GM23248 (cell line): ENCODE measurements around the gene TAF4. TPM values are rescaled to one million over a fixed set of nuclear protein-coding genes. Genes with fewer than 3 reads are reported as not detected.

Experiments used
- DNase-seq: peaks from one replicate; pipeline ENCODE4 v3.0.0-alpha.2; 2015
- H2AFZ ChIP-seq: fragments of 200-600 bp; sonication (generic); 2 replicates; pipeline ENCODE4 v1.6.1; 2016; ENCODE audit warnings: antibody characterized with exemption
- H3F3A ChIP-seq: fragments of 200-600 bp; sonication (generic); 2 replicates; pipeline ENCODE4 v1.6.1; 2016; ENCODE audit warnings: mild to moderate bottlenecking, antibody characterized with exemption, mixed run types; ENCODE audit not compliant: insufficient read depth
- H3K27ac ChIP-seq: fragments of 200-600 bp; sonication (generic); 2 replicates; pipeline ENCODE4 v1.5.1; 2016; ENCODE audit warnings: mild to moderate bottlenecking
- H3K27me3 ChIP-seq: fragments of 200-600 bp; sonication (generic); replicated peaks from 2 replicates; pipeline ENCODE4 v1.6.1; 2016; ENCODE audit warnings: mild to moderate bottlenecking; ENCODE audit not compliant: insufficient read depth
- H3K36me3 ChIP-seq: fragments of 200-600 bp; sonication (generic); 2 replicates; pipeline ENCODE4 v1.6.1; 2016; ENCODE audit warnings: low read depth, mild to moderate bottlenecking
- H3K4me1 ChIP-seq: fragments of 200-600 bp; sonication (generic); 2 replicates; pipeline ENCODE4 v1.6.1; 2016; ENCODE audit warnings: mild to moderate bottlenecking; ENCODE audit not compliant: insufficient read depth
- H3K4me2 ChIP-seq: fragments of 200-600 bp; sonication (generic); one replicate; pipeline ENCODE4 v1.6.1; 2016; ENCODE audit warnings: mild to moderate bottlenecking; ENCODE audit not compliant: unreplicated experiment
- H3K4me3 ChIP-seq: fragments of 200-600 bp; sonication (generic); 2 replicates; pipeline ENCODE4 v1.5.1; 2016; ENCODE audit warnings: mild to moderate bottlenecking
- H3K79me2 ChIP-seq: fragments of 200-600 bp; sonication (generic); 2 replicates; pipeline ENCODE4 v1.6.1; 2016; ENCODE audit warnings: mild to moderate bottlenecking; ENCODE audit not compliant: insufficient read depth
- H3K9ac ChIP-seq: fragments of 200-600 bp; sonication (generic); 2 replicates; pipeline ENCODE4 v1.6.1; 2016; ENCODE audit warnings: mild to moderate bottlenecking
- H3K9me2 ChIP-seq: fragments of 200-600 bp; sonication (generic); 2 replicates; pipeline ENCODE4 v1.6.1; 2016; ENCODE audit warnings: mixed run types, mild to moderate bottlenecking, moderate library complexity; ENCODE audit not compliant: insufficient read depth
- H3K9me3 ChIP-seq: fragments of 200-600 bp; sonication (generic); one replicate; pipeline ENCODE4 v1.6.1; 2017; ENCODE audit warnings: low read depth
- H4K20me1 ChIP-seq: fragments of 200-600 bp; sonication (generic); 2 replicates; pipeline ENCODE4 v1.6.0; 2016; ENCODE audit not compliant: insufficient read depth
- EZH2 ChIP-seq: fragments of 200-600 bp; sonication (generic); IDR thresholded peaks from 2 replicates; pipeline ENCODE4 v1.6.1; 2018; ENCODE audit warnings: antibody characterized with exemption, mild to moderate bottlenecking; ENCODE audit not compliant: insufficient read depth, poor library complexity, severe bottlenecking
- EZH2phosphoT487 ChIP-seq: fragments of 200-600 bp; sonication (generic); IDR thresholded peaks from 2 replicates; pipeline ENCODE4 v1.6.1; 2018; ENCODE audit warnings: antibody characterized with exemption, moderate library complexity, mild to moderate bottlenecking, low read depth; ENCODE audit not compliant: insufficient read depth
- WGBS, 2 experiments: methylation state at CpG; one replicate each; pipeline ENCODE4 v1.1.6; 2015 to 2017; ENCODE audit warnings: low lambda C conversion rate in 2 of 2, low coverage in 1 of 2; ENCODE audit errors: missing lambda C conversion rate in 2 of 2; 5-methylcytosine and 5-hydroxymethylcytosine counted together
- in situ Hi-C: fragments of 300-500 bp; cut with MboI; formaldehyde crosslinking; loops from 2 replicates; pipeline ENCODE4 v1.15.0; 2020
- polyA plus RNA-seq: library from polyadenylated mRNA; unstranded; fragments of >200 nt; fragmentation: Nextera tagmentation; extraction: Ambion mirVana; gene quantifications from 2 replicates; pipeline ENCODE4 v1.2.1, GENCODE V29; 2016
- total RNA-seq: library from RNA; depleted of rRNA; stranded (reverse); fragments of >200 nt; shearing (Covaris generic); gene quantifications from 2 replicates; pipeline ENCODE4 v1.2.3, GENCODE V29; 2014

Gene TAF4
- total and polyA plus RNA-seq, 2 experiments from 2014 or later, result 1.4 to 2.9 TPM

DNA sequence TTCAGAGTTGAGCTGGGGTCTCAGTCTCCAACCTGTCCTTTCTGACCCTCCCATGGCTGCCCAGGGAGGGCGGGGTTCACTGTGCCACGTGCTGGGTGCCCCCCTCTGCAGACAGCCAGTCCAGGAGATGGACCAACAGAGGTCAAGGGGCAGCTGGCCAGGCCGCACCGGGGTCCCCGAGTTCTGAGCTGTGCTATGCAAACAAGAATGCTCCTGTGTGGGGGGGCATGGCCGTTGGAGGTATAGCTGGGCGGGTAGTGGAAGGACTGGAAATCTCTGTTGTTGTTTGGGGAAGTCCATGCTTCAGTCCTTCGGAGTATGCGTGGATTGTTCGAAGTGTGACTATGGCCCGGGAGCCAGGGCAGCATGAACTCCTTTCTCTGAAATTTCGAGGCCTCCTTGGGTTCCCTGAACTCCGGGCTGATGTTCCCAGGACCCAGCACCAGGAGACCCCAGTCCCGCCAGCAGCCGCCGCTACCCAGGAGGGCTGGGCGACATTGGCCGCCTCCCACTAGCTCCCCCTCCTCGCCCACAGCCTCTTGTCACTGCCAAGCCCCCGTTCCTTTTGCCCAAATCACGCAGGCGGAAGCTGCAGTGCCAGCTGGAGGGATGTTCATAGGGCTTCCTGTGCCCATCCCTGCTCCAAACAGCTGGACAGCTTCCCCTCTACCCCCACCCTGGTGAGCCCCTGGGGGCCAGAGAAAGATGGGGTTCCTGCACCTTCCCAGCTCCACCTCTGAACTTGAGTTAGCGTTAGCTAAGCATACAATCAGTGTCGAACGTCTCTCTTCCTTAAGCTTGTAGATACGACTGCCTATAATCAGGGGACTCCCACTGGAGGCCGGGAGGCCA lies 126.6 kb downstream of the TAF4 start:
- Histone ChIP-seq H3K9ac (no peak overlapping the region), H3K4me3 (no peak overlapping the region), H3K9me3 (no peaks in the 10 kb centered on the region), H3F3A (no peaks in the 10 kb centered on the region), H3K4me2 (no peak overlapping the region), H3K27me3 (no peaks in the 10 kb centered on the region), H4K20me1 (no peaks in the 10 kb centered on the region), H3K4me1 (no peaks in the 10 kb centered on the region), H3K36me3 (no peaks in the 10 kb centered on the region), H3K9me2 (no peaks in the 10 kb centered on the region), H2AFZ (no peak overlapping the region), H3K79me2 (no peaks in the 10 kb centered on the region), H3K27ac (no peak overlapping the region)
- no peak for TF ChIP-seq EZH2phosphoT487
- TF ChIP-seq EZH2, result no peak
- 50 to 54% methylated on average over 25 to 27 of the region's 27 CpGs for WGBS, 2 experiments
- no peak for DNase-seq
- in situ Hi-C loops, result no loop called here

DNA sequence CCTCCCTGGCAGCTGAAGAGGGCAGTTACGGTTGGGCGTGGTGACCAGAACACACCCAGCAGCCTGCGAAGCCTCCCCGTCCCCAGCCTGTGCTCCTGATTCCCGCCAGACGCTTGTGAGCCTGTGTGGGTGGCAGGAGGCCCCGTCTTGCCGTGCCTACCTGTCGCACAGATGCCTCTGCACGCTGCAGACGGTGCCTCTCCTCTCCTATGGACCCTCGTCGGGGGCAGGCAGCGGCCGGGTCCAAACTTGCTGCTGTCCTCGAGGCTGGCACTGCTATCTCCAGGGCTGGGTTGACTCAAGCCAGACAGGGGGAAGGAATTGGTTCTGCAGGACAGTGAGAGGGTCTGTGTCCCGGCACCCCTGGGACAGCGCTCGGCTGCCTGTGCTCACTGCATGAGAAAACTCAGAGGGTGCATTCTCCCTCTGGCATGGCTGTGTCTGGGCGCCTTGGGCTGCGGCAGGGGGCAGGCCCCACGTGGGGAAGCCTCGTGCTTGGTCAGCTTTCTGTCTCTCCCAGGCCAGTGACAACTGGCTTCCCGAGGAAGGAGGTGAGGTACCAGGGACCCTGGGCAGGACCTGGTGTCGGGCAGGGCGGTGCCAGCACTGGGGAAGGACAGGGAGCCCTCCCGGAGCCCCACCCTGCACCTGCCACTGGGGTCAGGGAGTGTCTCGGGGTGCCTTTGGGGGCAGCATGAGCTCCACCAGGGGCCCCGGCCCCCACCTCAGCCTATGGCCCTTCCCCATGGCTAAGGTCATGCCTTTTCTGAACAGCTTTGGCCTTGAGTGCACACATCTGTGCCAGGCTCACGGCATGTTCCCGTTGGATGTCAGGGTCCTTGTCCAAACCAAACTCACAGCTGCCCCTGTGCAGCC lies 127.5 kb downstream of the TAF4 start:
- H3K27ac ChIP-seq, result no peak overlapping the region
- TF ChIP-seq EZH2phosphoT487, result no peak
- TF ChIP-seq EZH2, result no peak

GRCh38 chr20:61937146-61937962 lies 128.3 kb downstream of the TAF4 start:
- no peaks in the 10 kb centered on the region for H3K4me1 ChIP-seq
- no peak for DNase-seq

More for the DNA sequence above, 127.5 kb downstream of the TAF4 start:
- Histone ChIP-seq H4K20me1 (no peaks in the 10 kb centered on the region), H3K36me3 (no peaks in the 10 kb centered on the region), H3K4me3 (no peak overlapping the region), H3K4me1 (no peaks in the 10 kb centered on the region), H3K9me3 (no peaks in the 10 kb centered on the region), H3K4me2 (no peak overlapping the region), H3K27me3 (no peaks in the 10 kb centered on the region), H3K9ac (no peak overlapping the region), H3K9me2 (no peaks in the 10 kb centered on the region), H3F3A (no peaks in the 10 kb centered on the region), H3K79me2 (no peaks in the 10 kb centered on the region), H2AFZ (no peak overlapping the region)
- WGBS, 2 experiments, result 52 to 54% methylated on average over 28 to 29 of the region's 31 CpGs
- DNase-seq, result no peak
- in situ Hi-C loops, result no loop called here

DNA sequence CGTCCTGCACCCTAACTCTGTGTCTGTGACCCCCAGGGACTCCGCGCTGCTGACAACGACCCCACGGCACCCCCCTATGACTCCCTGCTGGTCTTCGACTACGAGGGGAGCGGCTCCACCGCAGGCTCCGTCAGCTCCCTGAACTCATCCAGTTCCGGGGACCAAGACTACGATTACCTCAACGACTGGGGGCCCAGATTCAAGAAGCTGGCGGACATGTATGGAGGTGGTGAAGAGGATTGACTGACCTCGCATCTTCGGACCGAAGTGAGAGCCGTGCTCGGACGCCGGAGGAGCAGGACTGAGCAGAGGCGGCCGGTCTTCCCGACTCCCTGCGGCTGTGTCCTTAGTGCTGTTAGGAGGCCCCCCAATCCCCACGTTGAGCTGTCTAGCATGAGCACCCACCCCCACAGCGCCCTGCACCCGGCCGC lies 129.0 kb downstream of the TAF4 start:
- WGBS, 2 experiments, result 80% methylated on average over 24 to 29 of the region's 29 CpGs
- Histone ChIP-seq H3K9me2 (no peaks in the 10 kb centered on the region), H3F3A (no peaks in the 10 kb centered on the region), H3K4me1 (no peaks in the 10 kb centered on the region), H3K4me3 (no peak overlapping the region), H3K27ac (no peak overlapping the region), H3K79me2 (no peaks in the 10 kb centered on the region), H3K9ac (no peak overlapping the region), H3K27me3 (no peaks in the 10 kb centered on the region), H3K36me3 (no peaks in the 10 kb centered on the region), H4K20me1 (no peaks in the 10 kb centered on the region), H2AFZ (no peak overlapping the region), H3K9me3 (no peaks in the 10 kb centered on the region), H3K4me2 (no peak overlapping the region)
- in situ Hi-C loops, result no loop called here
- TF ChIP-seq EZH2phosphoT487 (no peak), EZH2 (no peak)
- no peak for DNase-seq

More at GRCh38 chr20:61937146-61937962, 128.3 kb downstream of the TAF4 start:
- H3K27ac ChIP-seq, result no peak overlapping the region
- in situ Hi-C loops, result no loop called here
- H3K9ac ChIP-seq, result no peak overlapping the region
- no peaks in the 10 kb centered on the region for H3F3A ChIP-seq
- no peaks in the 10 kb centered on the region for H4K20me1 ChIP-seq
- 39 to 40% methylated on average over 9 to 10 of the region's 10 CpGs for WGBS, 2 experiments
- H3K79me2 ChIP-seq, result no peaks in the 10 kb centered on the region
- no peaks in the 10 kb centered on the region for H3K9me3 ChIP-seq
- no peaks in the 10 kb centered on the region for H3K36me3 ChIP-seq
- no peak overlapping the region for H3K4me3 ChIP-seq
- no peaks in the 10 kb centered on the region for H3K27me3 ChIP-seq
- H3K9me2 ChIP-seq, result no peaks in the 10 kb centered on the region
- H3K4me2 ChIP-seq, result no peak overlapping the region
- TF ChIP-seq EZH2phosphoT487, result no peak
- no peak for TF ChIP-seq EZH2
- no peak overlapping the region for H2AFZ ChIP-seq
